Activated CD8-positive, alpha-beta memory T cell treated with anti-CD3 and anti-CD28 coated beads for 24 hours (primary cell): ENCODE measurements around the gene ATG2B.
"Not testable (repeated sequence)": the region's sequence is repeated elsewhere in the genome, so short reads cannot be mapped to it uniquely, and the experiment has no call there.

Experiments used
- DNase-seq: peaks from one replicate; pipeline ENCODE4 v3.0.0-alpha.2; 2020

Gene ATG2B

GRCh38 chr14:96251656-96252155 is 111.4 kb downstream of the ATG2B start:
- DNase-seq: no peak

- DNase-seq: no peak
Measured at GRCh38 chr14:96250485-96250884, 112.7 kb downstream of the ATG2B start.

- DNase-seq: no peak
Measured at GRCh38 chr14:96249029-96249428, 114.1 kb downstream of the ATG2B start.

- no peak for DNase-seq
Measured at GRCh38 chr14:96247031-96247430, 116.1 kb downstream of the ATG2B start.

- DNase-seq: no peak
Measured at GRCh38 chr14:96246539-96246847, 116.6 kb downstream of the ATG2B start.

GRCh38 chr14:96245710-96246538 is 117.2 kb downstream of the ATG2B start:
- no peak for DNase-seq

- not testable (repeated sequence) for DNase-seq
Measured at GRCh38 chr14:96245074-96245473, 118.1 kb downstream of the ATG2B start.

GRCh38 chr14:96243785-96244184 is 119.4 kb downstream of the ATG2B start:
- no peak for DNase-seq

- no peak for DNase-seq
Measured at GRCh38 chr14:96242126-96242525, 121.0 kb downstream of the ATG2B start.

- DNase-seq: no peak
Measured at GRCh38 chr14:96240641-96241040, 122.5 kb downstream of the ATG2B start.

- no peak for DNase-seq
Measured at GRCh38 chr14:96239711-96240141, 123.4 kb downstream of the ATG2B start.

- DNase-seq: no peak
Measured at GRCh38 chr14:96238676-96239265, 124.4 kb downstream of the ATG2B start.

GRCh38 chr14:96237641-96238040 is 125.5 kb downstream of the ATG2B start:
- DNase-seq: no peak

- no peak for DNase-seq
Measured at GRCh38 chr14:96235426-96235825, 127.7 kb downstream of the ATG2B start.

GRCh38 chr14:96233661-96234060 is 129.5 kb downstream of the ATG2B start:
- no peak for DNase-seq

GRCh38 chr14:96232506-96232905 is 130.6 kb downstream of the ATG2B start:
- DNase-seq: no peak

- DNase-seq: no peak
Measured at GRCh38 chr14:96231526-96232130, 131.5 kb downstream of the ATG2B start.

GRCh38 chr14:96231056-96231455 is 132.1 kb downstream of the ATG2B start:
- no peak for DNase-seq

- DNase-seq: no peak
Measured at GRCh38 chr14:96229315-96229714, 133.8 kb downstream of the ATG2B start.
